Measurements from ENCODE around the gene MICAL2.

Gene MICAL2

DNA sequence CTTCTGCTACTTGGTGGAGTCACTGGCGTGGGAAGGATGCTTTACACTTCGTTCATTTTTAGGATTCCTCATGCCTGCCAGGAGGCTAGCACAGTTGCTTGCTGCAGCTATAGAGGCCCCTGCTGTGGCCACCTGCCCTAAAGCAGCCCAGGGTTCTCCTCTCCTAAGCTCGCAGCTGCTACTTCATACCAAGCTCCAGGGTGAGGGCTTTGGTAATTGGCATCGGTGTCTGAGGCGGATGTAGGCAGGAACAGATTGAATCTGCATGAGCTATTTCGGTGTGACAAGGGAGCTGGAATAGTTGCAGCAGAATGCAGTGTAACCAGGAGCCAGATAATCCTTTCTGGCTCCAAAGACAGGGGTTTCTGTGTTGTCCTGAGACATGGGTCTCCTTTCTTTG, 133.1 kb downstream of the MICAL2 start:
- TF ChIP-seq, protein P1, sequence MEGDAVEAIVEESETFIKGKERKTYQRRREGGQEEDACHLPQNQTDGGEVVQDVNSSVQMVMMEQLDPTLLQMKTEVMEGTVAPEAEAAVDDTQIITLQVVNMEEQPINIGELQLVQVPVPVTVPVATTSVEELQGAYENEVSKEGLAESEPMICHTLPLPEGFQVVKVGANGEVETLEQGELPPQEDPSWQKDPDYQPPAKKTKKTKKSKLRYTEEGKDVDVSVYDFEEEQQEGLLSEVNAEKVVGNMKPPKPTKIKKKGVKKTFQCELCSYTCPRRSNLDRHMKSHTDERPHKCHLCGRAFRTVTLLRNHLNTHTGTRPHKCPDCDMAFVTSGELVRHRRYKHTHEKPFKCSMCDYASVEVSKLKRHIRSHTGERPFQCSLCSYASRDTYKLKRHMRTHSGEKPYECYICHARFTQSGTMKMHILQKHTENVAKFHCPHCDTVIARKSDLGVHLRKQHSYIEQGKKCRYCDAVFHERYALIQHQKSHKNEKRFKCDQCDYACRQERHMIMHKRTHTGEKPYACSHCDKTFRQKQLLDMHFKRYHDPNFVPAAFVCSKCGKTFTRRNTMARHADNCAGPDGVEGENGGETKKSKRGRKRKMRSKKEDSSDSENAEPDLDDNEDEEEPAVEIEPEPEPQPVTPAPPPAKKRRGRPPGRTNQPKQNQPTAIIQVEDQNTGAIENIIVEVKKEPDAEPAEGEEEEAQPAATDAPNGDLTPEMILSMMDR (IDR thresholded peaks at IDR 0.05): no peak
- Mint-ChIP-seq H3K36me3 (ENCODE audit: low read depth) (no peaks in the 10 kb centered on the region), H3K4me3 (no peak overlapping the region), H3K4me1 (peaks cover 42% of the 10 kb centered on the region), H3K27me3 (ENCODE audit: low read depth, poor library complexity) (peaks cover 20% of the 10 kb centered on the region), H3K27ac (no peak overlapping the region), H3K9me3 (no peaks in the 10 kb centered on the region)
- no peak for DNase-seq

DNA sequence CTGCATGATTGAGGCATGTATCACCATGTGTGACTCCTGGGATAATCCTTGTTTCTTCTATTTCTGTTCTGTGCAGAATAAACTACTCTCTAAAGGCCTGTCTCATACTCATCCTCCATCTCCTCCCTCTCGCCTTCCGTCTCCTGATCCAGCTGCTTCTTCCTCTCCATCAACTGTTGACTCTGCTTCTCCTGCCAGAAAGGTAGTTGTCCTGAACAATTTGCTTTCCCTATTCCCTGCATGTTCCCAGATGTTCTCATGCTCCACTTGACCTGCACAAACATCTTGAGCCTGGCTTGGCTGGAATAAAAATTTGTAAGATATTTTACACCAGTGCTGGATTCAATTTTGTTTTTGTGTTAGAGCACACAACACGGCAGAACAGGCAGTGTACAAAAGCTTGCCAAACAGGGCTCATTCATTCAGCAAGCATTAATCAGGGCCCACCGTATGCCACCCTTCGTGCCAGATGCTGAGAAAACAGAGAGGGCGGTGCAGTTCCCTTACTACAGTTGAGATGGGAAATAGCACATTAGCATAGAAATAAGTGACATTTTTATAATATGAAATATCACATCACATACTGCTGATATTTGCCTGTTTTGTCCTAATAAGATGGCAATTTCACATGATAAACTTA, 133.6 kb downstream of the MICAL2 start:
- H3K27ac Mint-ChIP-seq: no peak overlapping the region
- no peak for DNase-seq
- peaks cover 19% of the 10 kb centered on the region for H3K27me3 Mint-ChIP-seq (ENCODE audit: low read depth, poor library complexity)
- no peak overlapping the region for H3K4me3 Mint-ChIP-seq
- peaks cover 45% of the 10 kb centered on the region for H3K4me1 Mint-ChIP-seq
- H3K36me3 Mint-ChIP-seq (ENCODE audit: low read depth): no peaks in the 10 kb centered on the region
- H3K9me3 Mint-ChIP-seq: no peaks in the 10 kb centered on the region
- TF ChIP-seq, protein P1 (IDR thresholded peaks at IDR 0.05): no peak

DNA sequence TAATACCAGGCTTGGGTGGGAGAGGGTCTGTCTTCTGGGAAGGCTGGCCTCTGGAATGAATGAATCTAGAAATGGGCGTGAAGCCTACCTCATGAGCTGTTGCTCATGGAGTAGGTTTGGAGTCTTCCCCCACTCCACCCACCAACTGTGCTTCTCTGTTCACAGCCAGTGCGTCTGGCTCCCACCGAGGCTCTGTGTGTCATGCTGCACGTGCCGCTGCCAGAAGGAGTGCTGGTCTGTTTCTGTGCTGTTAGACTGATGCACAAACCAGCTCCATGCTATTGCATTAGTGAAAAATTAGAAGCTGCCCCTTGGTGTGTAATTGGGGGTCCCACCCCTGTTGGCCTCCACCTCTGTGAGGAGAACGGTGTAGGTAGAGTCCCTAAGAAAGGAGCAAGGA, 134.7 kb downstream of the MICAL2 start:
- TF ChIP-seq, protein P1 (IDR thresholded peaks at IDR 0.05): no peak
- H3K27ac Mint-ChIP-seq: no peak overlapping the region
- H3K4me1 Mint-ChIP-seq: peaks cover 50% of the 10 kb centered on the region
- peaks cover 24% of the 10 kb centered on the region for H3K27me3 Mint-ChIP-seq (ENCODE audit: low read depth, poor library complexity)
- no peaks in the 10 kb centered on the region for H3K9me3 Mint-ChIP-seq
- no peak overlapping the region for H3K4me3 Mint-ChIP-seq
- DNase-seq: no peak
- no peaks in the 10 kb centered on the region for H3K36me3 Mint-ChIP-seq (ENCODE audit: low read depth)

DNA sequence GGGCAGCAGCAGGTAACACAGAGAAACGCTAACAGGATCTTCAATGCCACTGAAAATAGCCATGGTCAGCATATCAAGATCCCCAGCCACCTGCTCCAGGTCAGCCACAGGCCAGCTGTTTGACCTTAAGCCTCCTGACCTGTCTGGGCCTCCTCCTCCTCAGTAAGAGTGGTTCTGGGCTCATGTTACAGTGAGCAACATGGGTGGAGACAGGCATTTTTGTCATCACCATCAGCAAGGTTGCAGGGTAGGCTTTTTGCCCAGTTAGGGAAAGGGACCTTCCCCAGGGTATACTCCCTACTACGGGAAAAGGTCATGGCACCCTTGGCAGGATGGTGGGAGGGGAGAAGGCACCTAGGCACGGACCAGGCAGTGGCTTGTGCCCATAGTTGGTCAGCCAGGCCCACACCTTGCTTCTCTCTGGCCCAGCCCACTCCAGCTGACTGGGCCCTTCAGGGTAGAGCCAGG, 135.2 kb downstream of the MICAL2 start:
- Mint-ChIP-seq H3K27ac (no peak overlapping the region), H3K9me3 (no peaks in the 10 kb centered on the region), H3K36me3 (ENCODE audit: low read depth) (no peaks in the 10 kb centered on the region), H3K4me3 (no peak overlapping the region), H3K4me1 (peaks cover 51% of the 10 kb centered on the region), H3K27me3 (ENCODE audit: low read depth, poor library complexity) (peaks cover 24% of the 10 kb centered on the region)
- TF ChIP-seq, protein P1 (IDR thresholded peaks at IDR 0.05): no peak
- DNase-seq: peak; percentile 30

DNA sequence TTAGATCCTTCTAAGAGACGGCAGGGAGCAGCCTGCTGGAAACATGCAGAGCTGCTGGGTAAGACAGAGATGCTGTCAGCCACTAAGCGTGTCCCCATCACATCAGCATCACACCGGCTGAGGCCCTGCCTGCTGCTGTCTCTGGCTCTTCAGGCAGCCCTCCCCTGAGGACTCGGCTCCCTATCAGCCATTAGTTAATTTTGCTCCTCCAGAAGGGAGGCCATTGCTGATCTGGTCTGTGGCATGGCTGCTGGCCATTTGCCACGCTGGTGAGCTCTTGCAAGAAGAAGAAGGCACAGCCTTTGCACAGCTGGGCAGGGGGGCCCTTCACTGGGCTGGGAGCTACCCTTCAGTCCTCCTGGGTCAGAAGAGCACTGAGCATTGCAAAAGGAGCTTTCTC, 135.8 kb downstream of the MICAL2 start:
- H3K27ac Mint-ChIP-seq: no peak overlapping the region
- H3K4me3 Mint-ChIP-seq: no peak overlapping the region
- H3K36me3 Mint-ChIP-seq (ENCODE audit: low read depth): no peaks in the 10 kb centered on the region
- no peak for DNase-seq
- H3K27me3 Mint-ChIP-seq (ENCODE audit: low read depth, poor library complexity): peaks cover 24% of the 10 kb centered on the region
- H3K4me1 Mint-ChIP-seq: peaks cover 51% of the 10 kb centered on the region
- TF ChIP-seq, protein P1 (IDR thresholded peaks at IDR 0.05): no peak
- no peaks in the 10 kb centered on the region for H3K9me3 Mint-ChIP-seq

DNA sequence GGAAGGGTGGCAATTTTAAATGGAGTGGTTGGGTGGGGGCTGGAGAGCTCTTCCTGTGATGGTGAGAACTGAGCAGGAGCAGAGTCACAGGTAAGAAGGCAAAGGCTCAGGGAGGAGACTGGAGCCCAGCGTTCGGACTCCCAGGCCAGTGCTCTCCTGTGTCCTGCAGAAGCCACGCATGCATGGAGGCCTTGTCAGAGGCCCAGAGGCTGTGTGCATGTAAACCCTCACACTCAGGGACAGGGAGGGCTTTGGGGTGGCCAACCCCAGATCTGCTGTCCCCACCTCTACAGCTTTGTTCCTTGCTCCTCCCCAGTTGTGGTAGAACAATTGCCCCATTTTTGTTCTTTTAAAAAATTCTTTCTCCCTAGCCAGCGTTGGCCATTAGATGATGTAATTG, 136.6 kb downstream of the MICAL2 start:
- no peak for DNase-seq
- no peaks in the 10 kb centered on the region for H3K36me3 Mint-ChIP-seq (ENCODE audit: low read depth)
- no peak overlapping the region for H3K4me3 Mint-ChIP-seq
- H3K9me3 Mint-ChIP-seq: no peaks in the 10 kb centered on the region
- no peak overlapping the region for H3K27ac Mint-ChIP-seq
- H3K27me3 Mint-ChIP-seq (ENCODE audit: low read depth, poor library complexity): peaks cover 24% of the 10 kb centered on the region
- peaks cover 51% of the 10 kb centered on the region for H3K4me1 Mint-ChIP-seq
- TF ChIP-seq, protein P1 (IDR thresholded peaks at IDR 0.05): no peak

All from nephron progenitor cell (in vitro differentiated cells).